BLaER1 (cell line): ENCODE data around the gene DOCK4.

Source experiments
- H3K27ac ChIP-seq: shearing (Covaris generic); formaldehyde crosslinking; 2 replicates; pipeline ENCODE4 v1.8.1; 2022
- H3K27me3 ChIP-seq: shearing (Covaris generic); formaldehyde crosslinking; 2 replicates; pipeline ENCODE4 v1.8.1; 2022
- H3K36me3 ChIP-seq: shearing (Covaris generic); formaldehyde crosslinking; 2 replicates; pipeline ENCODE4 v1.8.1; 2022
- H3K4me1 ChIP-seq: shearing (Covaris generic); formaldehyde crosslinking; 2 replicates; pipeline ENCODE4 v1.8.1; 2022
- H3K4me2 ChIP-seq: shearing (Covaris generic); formaldehyde crosslinking; 2 replicates; pipeline ENCODE4 v1.8.1; 2022
- H3K4me3 ChIP-seq: shearing (Covaris generic); formaldehyde crosslinking; 2 replicates; pipeline ENCODE4 v1.8.1; 2022
- H3K9ac ChIP-seq: shearing (Covaris generic); formaldehyde crosslinking; 2 replicates; pipeline ENCODE4 v1.8.1; 2022
- H3K9me3 ChIP-seq: shearing (Covaris generic); formaldehyde crosslinking; 2 replicates; pipeline ENCODE4 v1.8.1; 2022
- H4K20me1 ChIP-seq: shearing (Covaris generic); formaldehyde crosslinking; 2 replicates; pipeline ENCODE4 v1.8.1; 2022
- Cebpa-rat ChIP-seq: shearing (Covaris generic); IDR thresholded peaks from 2 replicates; pipeline ENCODE4 v1.8.1; 2022

DOCK4 gene

DNA sequence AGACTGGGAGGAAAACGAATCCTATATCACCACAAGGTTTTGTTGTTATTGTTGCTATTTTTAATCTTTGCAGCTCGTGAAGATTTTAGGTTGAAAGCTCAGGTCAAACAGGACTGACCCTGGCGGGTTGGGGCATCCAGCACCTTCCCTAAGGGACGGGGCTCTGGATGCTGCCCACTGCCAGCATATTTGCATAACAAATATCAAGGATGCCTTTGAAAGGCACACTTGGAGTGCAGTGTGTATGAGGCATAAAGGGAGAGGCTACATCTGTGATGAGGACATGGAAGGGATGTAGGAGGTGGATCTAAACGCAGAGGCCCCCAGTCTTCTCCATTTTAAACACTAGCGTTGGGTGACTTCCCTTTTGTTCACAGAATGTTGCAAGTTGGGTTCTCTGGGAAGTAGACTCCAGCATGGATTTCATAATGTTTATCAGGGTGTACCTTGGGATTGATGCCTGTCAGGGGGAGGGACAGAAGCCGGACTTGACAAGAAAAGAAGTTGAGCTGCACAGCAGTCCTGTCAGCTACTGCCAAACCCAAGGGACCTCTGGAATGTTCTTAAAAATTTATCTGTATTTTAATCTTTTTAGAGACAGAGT, 462.9 kb downstream of the DOCK4 start:
- Histone ChIP-seq H3K4me1 (peaks cover 12% of the 10 kb centered on the region), H4K20me1 (no peaks in the 10 kb centered on the region), H3K4me2 (no peak overlapping the region), H3K4me3 (no peak overlapping the region), H3K9ac (no peak overlapping the region), H3K9me3 (no peaks in the 10 kb centered on the region), H3K36me3 (no peaks in the 10 kb centered on the region), H3K27ac (no peak overlapping the region), H3K27me3 (no peaks in the 10 kb centered on the region)
- TF ChIP-seq Cebpa-rat, result no peak

DNA sequence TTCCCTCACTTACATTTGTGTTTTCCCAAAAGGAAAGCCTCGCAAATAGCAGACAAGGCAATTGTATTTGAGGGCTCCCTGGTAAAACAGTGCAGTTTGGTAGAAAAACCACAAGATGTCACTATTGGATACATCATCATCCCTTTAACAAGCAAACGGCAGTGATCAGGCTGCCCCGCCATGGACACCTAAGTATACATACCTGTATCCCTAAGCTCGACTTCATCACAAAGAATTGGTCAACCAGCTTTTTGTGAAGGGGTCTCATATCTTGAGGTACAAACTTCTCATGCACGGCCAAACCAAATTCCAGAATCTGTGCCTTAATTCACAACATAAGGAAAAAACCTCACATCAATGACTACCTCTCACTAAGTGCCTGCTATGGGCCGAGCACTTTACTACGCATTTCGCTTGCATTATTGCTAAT, 464.4 kb downstream of the DOCK4 start:
- no peak overlapping the region for H3K4me3 ChIP-seq
- H3K27ac ChIP-seq, result no peak overlapping the region
- H4K20me1 ChIP-seq, result no peaks in the 10 kb centered on the region
- peaks cover 12% of the 10 kb centered on the region for H3K4me1 ChIP-seq
- no peak overlapping the region for H3K9ac ChIP-seq
- no peaks in the 10 kb centered on the region for H3K36me3 ChIP-seq
- no peak overlapping the region for H3K4me2 ChIP-seq
- no peaks in the 10 kb centered on the region for H3K9me3 ChIP-seq
- H3K27me3 ChIP-seq, result no peaks in the 10 kb centered on the region
- no peak for TF ChIP-seq Cebpa-rat

DNA sequence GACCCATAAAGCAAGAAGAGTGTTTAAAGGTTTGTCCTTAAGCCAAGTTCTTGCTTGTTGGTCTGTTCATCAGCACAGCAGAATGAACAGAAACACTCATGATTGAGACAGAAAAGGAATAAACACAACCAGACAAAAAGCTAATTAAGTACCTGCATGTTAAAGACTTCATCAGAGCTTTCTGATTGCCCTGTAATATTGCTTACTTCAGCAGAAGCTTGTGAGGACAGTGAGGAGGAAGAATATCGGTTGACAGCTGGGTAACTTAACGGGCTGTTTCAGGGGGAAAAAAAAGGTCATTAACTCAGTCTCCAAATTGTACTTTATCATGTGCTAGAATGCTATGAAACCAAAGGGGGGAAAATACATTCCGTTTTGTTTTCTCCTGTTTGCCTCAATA, 465.3 kb downstream of the DOCK4 start:
- TF ChIP-seq Cebpa-rat, result no peak
- peaks cover 12% of the 10 kb centered on the region for H3K4me1 ChIP-seq
- H3K9me3 ChIP-seq, result no peaks in the 10 kb centered on the region
- no peaks in the 10 kb centered on the region for H3K27me3 ChIP-seq
- H3K4me3 ChIP-seq, result no peak overlapping the region
- no peaks in the 10 kb centered on the region for H4K20me1 ChIP-seq
- no peaks in the 10 kb centered on the region for H3K36me3 ChIP-seq
- H3K9ac ChIP-seq, result no peak overlapping the region
- H3K27ac ChIP-seq, result no peak overlapping the region
- no peak overlapping the region for H3K4me2 ChIP-seq

DNA sequence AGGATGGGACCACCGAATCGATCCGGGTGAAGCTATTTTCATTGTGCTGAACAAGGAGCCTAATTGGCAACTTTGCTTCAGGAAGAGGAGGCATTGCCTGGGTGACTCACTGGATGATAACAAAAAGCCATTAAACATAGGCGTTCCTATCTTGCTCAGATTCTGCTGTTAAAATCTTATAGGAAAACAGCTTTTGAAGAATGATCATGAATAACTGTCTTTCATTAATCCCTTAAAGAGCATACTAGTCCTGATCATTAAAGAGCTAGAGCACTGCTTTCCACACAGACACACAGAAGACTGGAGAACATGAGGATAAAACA, 469.7 kb downstream of the DOCK4 start:
- no peaks in the 10 kb centered on the region for H4K20me1 ChIP-seq
- no peaks in the 10 kb centered on the region for H3K9me3 ChIP-seq
- H3K9ac ChIP-seq, result no peak overlapping the region; the same call in 1 of the 2 replicates
- no peak overlapping the region for H3K4me2 ChIP-seq
- H3K4me3 ChIP-seq, result no peak overlapping the region
- TF ChIP-seq Cebpa-rat, result no peak
- no peaks in the 10 kb centered on the region for H3K36me3 ChIP-seq
- H3K27ac ChIP-seq, result no peak overlapping the region
- H3K27me3 ChIP-seq, result no peaks in the 10 kb centered on the region
- no peaks in the 10 kb centered on the region for H3K4me1 ChIP-seq

DNA sequence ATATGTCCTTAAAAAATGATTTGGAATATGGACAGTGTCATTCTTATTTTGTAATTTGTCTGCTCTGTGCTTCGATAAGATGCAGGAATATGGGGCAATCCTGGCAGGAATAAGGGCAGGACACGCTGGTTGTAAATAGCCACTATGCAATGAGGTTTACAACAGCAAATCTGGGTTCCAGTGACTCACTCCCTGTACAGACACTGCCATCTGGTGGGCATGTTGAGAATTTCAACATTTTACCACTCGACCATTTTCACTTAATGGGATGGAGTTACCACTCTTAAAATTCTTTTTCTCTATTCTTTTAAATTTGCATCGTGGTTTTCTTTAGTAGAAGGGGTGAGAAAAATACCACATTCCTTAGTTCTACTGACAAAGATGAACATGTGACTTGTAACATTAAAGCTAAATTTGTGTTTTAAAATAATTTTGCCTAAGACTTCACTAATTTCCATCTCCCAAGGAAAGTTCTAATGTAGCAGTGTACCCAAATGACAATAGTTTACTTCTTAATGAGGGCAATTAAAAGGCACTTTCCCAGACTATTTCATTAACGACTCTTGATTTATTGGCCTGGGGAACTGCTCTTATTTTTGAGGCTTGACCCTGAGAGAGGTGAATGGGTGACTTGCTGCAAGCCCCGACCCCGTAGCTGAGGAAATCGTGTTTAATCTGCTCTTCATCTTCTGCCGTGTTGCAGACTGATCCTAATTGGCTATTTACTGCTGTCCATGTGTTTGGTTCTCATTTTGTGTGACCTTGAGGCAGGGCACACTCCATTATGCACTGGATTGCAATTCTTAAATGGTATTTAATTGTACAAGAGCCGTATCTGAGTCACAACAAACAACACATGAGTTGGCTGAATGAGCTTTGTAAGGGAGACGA, 470.3 kb downstream of the DOCK4 start:
- H3K9me3 ChIP-seq, result no peaks in the 10 kb centered on the region

DNA sequence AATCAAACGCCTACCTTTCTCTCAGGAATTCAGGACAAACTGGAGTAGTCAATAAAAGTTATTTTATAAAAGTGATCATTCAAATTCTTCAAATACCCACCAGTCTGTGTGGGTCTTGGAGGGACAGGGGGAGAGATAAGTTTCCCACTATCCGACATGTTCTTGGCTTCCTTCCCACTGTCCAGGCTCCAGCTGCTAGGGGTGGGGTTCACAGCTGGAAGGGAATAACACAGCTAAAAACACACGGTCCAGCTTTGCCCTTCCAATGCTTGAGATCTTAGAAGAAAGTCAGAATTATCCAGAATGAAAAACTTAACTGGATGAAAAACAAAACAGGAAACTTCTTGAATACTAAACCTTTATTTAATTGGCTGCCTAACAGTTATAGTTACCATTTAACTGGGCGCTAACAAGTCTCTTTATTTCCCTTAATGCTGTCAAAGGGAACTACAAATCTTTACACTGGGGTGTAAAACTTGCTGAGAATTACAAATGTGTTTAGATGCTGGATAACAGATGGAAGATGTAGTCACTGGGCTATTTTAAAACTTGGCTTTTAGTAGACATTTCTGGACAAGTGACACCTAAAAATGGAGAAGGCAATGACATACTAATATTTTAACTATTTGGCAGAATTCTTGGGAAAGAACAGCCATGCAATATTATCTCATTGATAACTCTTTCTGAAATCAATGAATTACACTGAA, 471.1 kb downstream of the DOCK4 start:
- Histone ChIP-seq H3K9me3 (no peaks in the 10 kb centered on the region), H3K4me2 (no peak overlapping the region), H3K36me3 (no peaks in the 10 kb centered on the region), H3K4me1 (no peaks in the 10 kb centered on the region), H3K27ac (no peak overlapping the region), H3K27me3 (no peaks in the 10 kb centered on the region), H4K20me1 (no peaks in the 10 kb centered on the region), H3K4me3 (no peak overlapping the region), H3K9ac (no peak overlapping the region)
- no peak for TF ChIP-seq Cebpa-rat

More for the DNA sequence above, 470.3 kb downstream of the DOCK4 start:
- Histone ChIP-seq H3K9ac (no peak overlapping the region; the same call in 1 of the 2 replicates), H3K4me2 (no peak overlapping the region), H3K36me3 (no peaks in the 10 kb centered on the region), H3K4me1 (no peaks in the 10 kb centered on the region), H3K4me3 (no peak overlapping the region), H4K20me1 (no peaks in the 10 kb centered on the region), H3K27me3 (no peaks in the 10 kb centered on the region), H3K27ac (no peak overlapping the region)
- TF ChIP-seq Cebpa-rat, result no peak

DNA sequence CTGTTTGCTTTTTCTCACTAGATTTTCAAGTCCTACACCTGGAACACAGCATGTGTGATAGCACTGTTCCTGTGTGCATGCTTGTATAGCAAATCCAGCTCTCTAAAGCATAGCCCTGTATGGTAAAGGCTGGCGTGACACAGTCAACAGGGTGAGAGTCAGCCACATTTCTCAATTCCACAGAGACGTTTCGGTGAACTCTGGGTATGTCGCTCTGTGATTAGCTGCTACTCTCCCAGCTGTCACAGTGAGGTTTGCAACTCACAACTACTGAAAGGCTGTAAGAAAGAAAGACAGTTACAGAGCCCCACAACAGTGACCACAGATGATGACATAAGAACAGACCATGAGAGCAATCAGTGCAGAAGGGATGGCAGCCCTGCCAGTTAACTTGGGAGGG, 473.3 kb downstream of the DOCK4 start:
- no peaks in the 10 kb centered on the region for H3K4me1 ChIP-seq
- H3K36me3 ChIP-seq, result no peaks in the 10 kb centered on the region
- H3K4me3 ChIP-seq, result no peak overlapping the region
- no peaks in the 10 kb centered on the region for H3K27me3 ChIP-seq
- no peak overlapping the region for H3K27ac ChIP-seq
- no peak overlapping the region for H3K4me2 ChIP-seq
- H4K20me1 ChIP-seq, result no peaks in the 10 kb centered on the region
- H3K9ac ChIP-seq, result no peak overlapping the region
- TF ChIP-seq Cebpa-rat, result no peak
- H3K9me3 ChIP-seq, result no peaks in the 10 kb centered on the region

DNA sequence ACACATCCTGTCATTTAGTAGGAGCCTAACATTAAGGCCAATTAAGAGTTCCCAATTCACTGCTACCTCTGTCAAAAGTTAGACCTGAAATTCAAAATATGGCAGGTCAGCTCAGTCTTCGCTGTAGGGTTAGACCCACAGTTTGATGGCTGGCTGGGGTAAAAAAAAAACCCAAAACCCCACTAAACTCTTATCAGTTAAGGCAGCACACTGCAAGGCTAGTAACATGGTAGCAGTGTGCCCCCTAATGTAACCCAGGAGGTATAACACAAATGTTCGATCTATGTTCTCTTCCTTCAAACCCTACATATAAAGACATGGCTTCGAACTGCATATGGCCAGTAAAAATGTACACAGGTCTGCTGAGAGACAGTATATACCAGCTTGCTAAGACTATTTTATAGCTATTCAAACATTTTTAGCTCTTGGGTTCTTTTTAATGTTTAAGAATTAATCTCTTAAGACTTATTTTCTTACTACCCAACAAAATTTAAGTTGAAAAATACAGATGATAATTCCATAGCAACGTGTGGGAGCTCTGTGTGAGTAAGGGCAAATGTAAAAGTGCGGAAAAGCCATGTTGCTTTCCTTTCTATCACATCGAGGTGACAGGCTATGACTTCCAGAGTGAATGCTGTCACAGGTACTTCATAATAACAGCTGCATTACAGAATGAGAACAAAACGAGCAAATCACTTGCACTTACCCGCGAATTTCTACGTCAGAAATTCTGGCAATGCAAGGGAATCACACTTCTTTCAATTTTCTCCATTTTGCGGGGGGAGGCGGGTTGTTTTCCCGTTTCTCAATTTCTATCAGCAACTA, 475.5 kb downstream of the DOCK4 start:
- Histone ChIP-seq H3K9me3 (no peaks in the 10 kb centered on the region), H3K27me3 (no peaks in the 10 kb centered on the region), H3K27ac (no peak overlapping the region), H3K9ac (no peak overlapping the region), H3K4me2 (no peak overlapping the region), H3K4me1 (no peaks in the 10 kb centered on the region), H4K20me1 (no peaks in the 10 kb centered on the region), H3K36me3 (no peaks in the 10 kb centered on the region), H3K4me3 (no peak overlapping the region)
- no peak for TF ChIP-seq Cebpa-rat

DNA sequence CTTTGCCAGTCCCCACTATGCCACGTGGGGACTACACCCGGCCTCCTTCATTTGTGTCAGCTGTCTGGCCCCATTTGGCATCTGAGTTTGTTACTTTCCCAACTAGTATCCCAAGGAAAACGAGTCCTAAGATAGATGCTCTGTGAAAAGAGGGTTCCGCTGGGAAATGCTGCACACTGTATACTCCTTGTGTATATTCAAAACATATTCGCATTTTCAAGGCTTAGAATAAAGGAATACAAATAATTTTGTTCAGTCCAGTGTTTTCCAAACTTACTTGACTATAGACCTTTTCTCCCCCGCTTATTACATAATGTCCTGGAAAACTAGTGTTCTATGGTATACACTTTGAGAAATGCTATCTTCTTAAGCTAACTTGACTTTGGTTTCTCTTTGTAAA, 476.1 kb downstream of the DOCK4 start:
- Histone ChIP-seq H3K4me2 (no peak overlapping the region), H3K27ac (no peak overlapping the region), H3K27me3 (no peaks in the 10 kb centered on the region), H3K4me3 (no peak overlapping the region), H3K4me1 (no peaks in the 10 kb centered on the region), H3K9me3 (no peaks in the 10 kb centered on the region), H3K36me3 (no peaks in the 10 kb centered on the region), H4K20me1 (no peaks in the 10 kb centered on the region), H3K9ac (no peak overlapping the region)
- TF ChIP-seq Cebpa-rat, result no peak
